ENCODE measurements around the gene GTPBP2. TPM values are rescaled to one million over a fixed set of nuclear protein-coding genes. Genes with fewer than 3 reads are reported as not detected.

GTPBP2 gene
- total and polyA plus RNA-seq, 2 of the 13 experiments (the other 11 are each of a cell fraction or from before 2014, with no cell fraction given) = 26.9 to 88.2 TPM

DNA sequence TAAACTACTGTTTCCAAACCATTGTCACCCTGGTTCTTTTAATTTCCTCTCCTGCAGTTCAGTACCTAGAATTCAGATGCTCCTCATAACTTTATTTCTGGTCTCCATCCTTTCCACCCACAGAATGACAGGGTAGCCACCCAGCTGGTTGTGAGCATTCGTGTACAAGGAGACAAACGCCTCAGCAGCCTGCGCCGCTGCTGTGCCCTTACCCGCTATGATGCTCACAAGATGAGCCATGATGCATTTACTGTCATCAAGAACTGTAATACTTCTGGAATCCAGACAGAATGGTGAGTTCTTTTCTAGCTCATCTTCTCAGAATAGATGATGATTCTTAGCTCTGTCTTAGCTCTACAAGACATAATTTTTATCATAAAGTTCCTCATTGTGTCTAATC lies 18.6 kb downstream of the GTPBP2 start:
- Histone ChIP-seq H2AFZ (ENCODE audit: low read length) (no peak overlapping the region), H3K4me3 (replicated peaks in 1 of 3; ENCODE audit: insufficient read depth in 1 of 3, low read depth in 2 of 3, low read length in 3 of 3) (no peak overlapping the region), H3K9me3 (ENCODE audit: low read length) (no peaks in the 10 kb centered on the region), H3K27me3 (ENCODE audit: control insufficient read depth in 1 of 2, insufficient read depth in 2 of 2, low read length in 2 of 2) (no peaks in the 10 kb centered on the region), H3K4me1 (ENCODE audit: insufficient read depth, low read length) (no peaks in the 10 kb centered on the region), H4K20me1 (ENCODE audit: insufficient read depth, low read length) (no peaks in the 10 kb centered on the region), H3K36me3 (replicated peaks in 1 of 2; ENCODE audit: control insufficient read depth in 1 of 2, insufficient read depth in 2 of 2, low read length in 2 of 2) (peaks cover 9 to 67% of the 10 kb centered on the region in 2 experiments), H3K79me2 (ENCODE audit: insufficient read depth, low read length) (no peaks in the 10 kb centered on the region), H3K27ac (ENCODE audit: extremely low read length, insufficient read depth, low read length) (no peak overlapping the region), H3K4me2 (ENCODE audit: low read depth, low read length) (no peak overlapping the region), H3K9ac (ENCODE audit: insufficient read depth, low read depth, low read length) (no peak overlapping the region)
- in situ Hi-C loops (cut with HindIII; ENCODE audit: extremely low pct_ligation_motif_present, low pct_unique_long_range_greater_than_20kb) = no loop called here
- ATAC-seq = no peak
- POLR2A ChIA-PET = interaction anchor here (1.7 kb wide), 1 partner anchor 19 kb away, joined by 8 read pairs; the partner anchor contains the start of gene GTPBP2
- 98% methylated on average over 5 of the region's 5 CpGs for WGBS (ENCODE audit: low lambda C conversion rate)
- no peak for DNase-seq (ENCODE audit: low spot score)
- CTCF ChIA-PET (ENCODE audit: low intra/inter-chr PET ratio, low total read pairs) = no interaction called here
- TF ChIP-seq MZF1 (CRISPR knock-in tag; IDR thresholded peaks at IDR 0.05; ENCODE audit: borderline replicate concordance) = no peak
- TF ChIP-seq PITX1 (CRISPR knock-in tag; IDR thresholded peaks at IDR 0.05) = no peak
- TF ChIP-seq, protein P1, sequence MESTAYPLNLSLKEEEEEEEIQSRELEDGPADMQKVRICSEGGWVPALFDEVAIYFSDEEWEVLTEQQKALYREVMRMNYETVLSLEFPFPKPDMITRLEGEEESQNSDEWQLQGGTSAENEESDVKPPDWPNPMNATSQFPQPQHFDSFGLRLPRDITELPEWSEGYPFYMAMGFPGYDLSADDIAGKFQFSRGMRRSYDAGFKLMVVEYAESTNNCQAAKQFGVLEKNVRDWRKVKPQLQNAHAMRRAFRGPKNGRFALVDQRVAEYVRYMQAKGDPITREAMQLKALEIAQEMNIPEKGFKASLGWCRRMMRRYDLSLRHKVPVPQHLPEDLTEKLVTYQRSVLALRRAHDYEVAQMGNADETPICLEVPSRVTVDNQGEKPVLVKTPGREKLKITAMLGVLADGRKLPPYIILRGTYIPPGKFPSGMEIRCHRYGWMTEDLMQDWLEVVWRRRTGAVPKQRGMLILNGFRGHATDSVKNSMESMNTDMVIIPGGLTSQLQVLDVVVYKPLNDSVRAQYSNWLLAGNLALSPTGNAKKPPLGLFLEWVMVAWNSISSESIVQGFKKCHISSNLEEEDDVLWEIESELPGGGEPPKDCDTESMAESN (CRISPR knock-in tag; conservative IDR thresholded peaks at IDR 0.05) = no peak
- no peak for TF ChIP-seq ZFX (CRISPR knock-in tag; IDR thresholded peaks at IDR 0.05; ENCODE audit: low read depth)
- no peak for TF ChIP-seq MXD4 (CRISPR knock-in tag; IDR thresholded peaks at IDR 0.05)
- no peak for TF ChIP-seq RELA (CRISPR knock-in tag; IDR thresholded peaks at IDR 0.05)
- no peak for TF ChIP-seq LCORL (IDR thresholded peaks at IDR 0.05)
- TF ChIP-seq LCORL (CRISPR knock-in tag; IDR thresholded peaks at IDR 0.05) = no peak
- TF ChIP-seq NKX3-1 (CRISPR knock-in tag; IDR thresholded peaks at IDR 0.05) = no peak
- TF ChIP-seq, protein P2, sequence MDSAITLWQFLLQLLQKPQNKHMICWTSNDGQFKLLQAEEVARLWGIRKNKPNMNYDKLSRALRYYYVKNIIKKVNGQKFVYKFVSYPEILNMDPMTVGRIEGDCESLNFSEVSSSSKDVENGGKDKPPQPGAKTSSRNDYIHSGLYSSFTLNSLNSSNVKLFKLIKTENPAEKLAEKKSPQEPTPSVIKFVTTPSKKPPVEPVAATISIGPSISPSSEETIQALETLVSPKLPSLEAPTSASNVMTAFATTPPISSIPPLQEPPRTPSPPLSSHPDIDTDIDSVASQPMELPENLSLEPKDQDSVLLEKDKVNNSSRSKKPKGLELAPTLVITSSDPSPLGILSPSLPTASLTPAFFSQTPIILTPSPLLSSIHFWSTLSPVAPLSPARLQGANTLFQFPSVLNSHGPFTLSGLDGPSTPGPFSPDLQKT (CRISPR knock-in tag; IDR thresholded peaks at IDR 0.05; ENCODE audit: borderline replicate concordance) = no peak
- no peak for TF ChIP-seq CEBPB (IDR thresholded peaks at IDR 0.05; ENCODE audit: borderline replicate concordance, low read depth, low read length)
- TF ChIP-seq ZBTB38 (CRISPR knock-in tag; IDR thresholded peaks at IDR 0.05) = no peak
- TF ChIP-seq, protein P3, sequence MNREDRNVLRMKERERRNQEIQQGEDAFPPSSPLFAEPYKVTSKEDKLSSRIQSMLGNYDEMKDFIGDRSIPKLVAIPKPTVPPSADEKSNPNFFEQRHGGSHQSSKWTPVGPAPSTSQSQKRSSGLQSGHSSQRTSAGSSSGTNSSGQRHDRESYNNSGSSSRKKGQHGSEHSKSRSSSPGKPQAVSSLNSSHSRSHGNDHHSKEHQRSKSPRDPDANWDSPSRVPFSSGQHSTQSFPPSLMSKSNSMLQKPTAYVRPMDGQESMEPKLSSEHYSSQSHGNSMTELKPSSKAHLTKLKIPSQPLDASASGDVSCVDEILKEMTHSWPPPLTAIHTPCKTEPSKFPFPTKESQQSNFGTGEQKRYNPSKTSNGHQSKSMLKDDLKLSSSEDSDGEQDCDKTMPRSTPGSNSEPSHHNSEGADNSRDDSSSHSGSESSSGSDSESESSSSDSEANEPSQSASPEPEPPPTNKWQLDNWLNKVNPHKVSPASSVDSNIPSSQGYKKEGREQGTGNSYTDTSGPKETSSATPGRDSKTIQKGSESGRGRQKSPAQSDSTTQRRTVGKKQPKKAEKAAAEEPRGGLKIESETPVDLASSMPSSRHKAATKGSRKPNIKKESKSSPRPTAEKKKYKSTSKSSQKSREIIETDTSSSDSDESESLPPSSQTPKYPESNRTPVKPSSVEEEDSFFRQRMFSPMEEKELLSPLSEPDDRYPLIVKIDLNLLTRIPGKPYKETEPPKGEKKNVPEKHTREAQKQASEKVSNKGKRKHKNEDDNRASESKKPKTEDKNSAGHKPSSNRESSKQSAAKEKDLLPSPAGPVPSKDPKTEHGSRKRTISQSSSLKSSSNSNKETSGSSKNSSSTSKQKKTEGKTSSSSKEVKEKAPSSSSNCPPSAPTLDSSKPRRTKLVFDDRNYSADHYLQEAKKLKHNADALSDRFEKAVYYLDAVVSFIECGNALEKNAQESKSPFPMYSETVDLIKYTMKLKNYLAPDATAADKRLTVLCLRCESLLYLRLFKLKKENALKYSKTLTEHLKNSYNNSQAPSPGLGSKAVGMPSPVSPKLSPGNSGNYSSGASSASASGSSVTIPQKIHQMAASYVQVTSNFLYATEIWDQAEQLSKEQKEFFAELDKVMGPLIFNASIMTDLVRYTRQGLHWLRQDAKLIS (CRISPR knock-in tag; IDR thresholded peaks at IDR 0.05) = no peak
- TF ChIP-seq CENPX (CRISPR knock-in tag; IDR thresholded peaks at IDR 0.05) = no peak
- TF ChIP-seq ZNF382 (CRISPR knock-in tag; IDR thresholded peaks at IDR 0.05; ENCODE audit: borderline replicate concordance) = no peak
- intact Hi-C loops (cut with micrococcal nuclease; ENCODE audit: unreplicated experiment) = no loop called here
- FAIRE-seq = no peak
- BruUV-seq (replicated peaks) = no TSS peak
